NCI-H510A treated with DMSO at 0.1 percent for 48 hours (cell line): ENCODE measurements around the gene PSMA5.
"Not testable (repeated sequence)": the region's sequence is repeated elsewhere in the genome, so short reads cannot be mapped to it uniquely, and the experiment has no call there.

Experiments used
- DNase-seq: peaks from one replicate; lab custom pipeline; 2025; lab: John Stamatoyannopoulos, UW

The PSMA5 gene

GRCh38 chr1:109392037-109392787, 34.0 kb downstream of the PSMA5 start:
- DNase-seq: no peak

GRCh38 chr1:109391626-109392025, 34.6 kb downstream of the PSMA5 start:
- no peak for DNase-seq

DNA sequence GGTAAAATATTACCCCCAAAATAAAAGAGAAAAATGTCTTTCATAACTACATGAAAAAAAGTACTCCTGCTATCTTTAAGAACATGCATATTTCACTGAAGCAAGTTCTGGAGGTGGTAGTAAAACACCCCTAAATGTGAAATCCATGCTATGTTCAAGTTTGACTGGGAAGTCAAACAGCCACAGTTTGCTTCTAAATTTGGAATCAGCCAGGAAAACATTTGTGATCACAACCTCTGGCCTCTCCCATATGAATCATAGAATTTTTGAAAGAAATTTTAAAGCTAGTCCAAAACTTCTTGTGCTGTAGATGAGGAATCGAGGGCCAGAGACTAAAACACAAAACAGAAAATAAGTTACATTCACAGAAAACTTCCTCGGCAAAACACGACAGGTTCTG, 35.1 kb downstream of the PSMA5 start:
- no peak for DNase-seq

- DNase-seq: no peak
Observed at GRCh38 chr1:109389638-109390341, 36.5 kb downstream of the PSMA5 start.

DNA sequence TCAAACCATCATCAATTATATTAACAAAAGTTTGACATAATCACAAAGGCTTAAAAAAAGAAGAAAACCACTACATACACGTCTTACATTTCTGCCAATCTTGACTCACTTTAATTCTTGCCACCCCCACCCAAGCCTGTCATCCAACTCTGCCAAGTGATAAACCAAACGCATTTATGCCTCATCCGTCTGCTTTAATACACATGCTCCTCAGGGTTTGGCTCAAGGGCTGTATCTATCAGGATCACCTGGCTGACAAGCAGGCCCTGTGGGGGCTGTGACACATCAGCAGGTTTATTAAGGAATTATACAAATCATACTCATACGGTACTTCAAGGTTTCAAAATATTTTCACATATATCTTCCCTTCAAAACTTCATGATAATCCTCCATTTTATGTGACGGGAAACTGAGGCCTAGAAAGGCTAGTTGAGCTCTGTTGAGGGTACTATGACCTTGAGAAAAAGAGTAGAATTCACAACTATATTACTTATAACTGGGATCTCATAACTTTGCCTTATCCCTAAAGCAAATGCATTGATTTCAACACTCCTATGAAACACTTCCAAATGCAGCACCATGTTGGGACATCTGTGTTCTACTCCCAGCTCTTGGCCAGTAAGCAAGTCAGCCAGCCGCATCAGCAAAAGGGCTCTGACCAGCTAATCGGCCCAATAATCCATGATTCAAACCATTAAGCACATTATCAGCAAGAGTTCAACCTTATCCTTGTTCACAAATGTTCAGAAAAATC, 37.2 kb downstream of the PSMA5 start:
- DNase-seq: no peak

DNA sequence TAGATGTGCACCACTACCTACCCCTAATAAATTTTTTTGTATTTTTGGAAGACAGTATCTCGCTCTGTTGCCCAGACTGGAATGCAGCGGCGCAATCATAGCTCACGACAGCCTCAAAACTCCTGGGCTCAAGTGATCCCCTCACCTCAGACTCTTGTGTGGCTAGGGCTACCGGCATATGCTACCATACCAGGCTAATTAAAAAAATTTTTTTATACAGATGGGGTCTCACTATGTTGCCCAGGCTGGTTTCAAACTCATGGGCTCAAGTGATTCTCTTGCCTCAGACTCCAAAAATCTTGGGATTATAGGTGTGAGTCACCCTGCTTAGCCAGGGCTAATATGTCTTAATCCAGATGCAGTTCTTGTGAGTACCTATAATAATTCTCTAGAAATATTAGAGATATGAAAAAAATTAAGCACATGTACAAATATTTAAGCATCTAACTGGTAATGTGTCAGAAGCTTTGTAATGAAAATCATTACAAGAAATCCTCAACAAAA, 38.0 kb downstream of the PSMA5 start:
- DNase-seq: no peak

DNA sequence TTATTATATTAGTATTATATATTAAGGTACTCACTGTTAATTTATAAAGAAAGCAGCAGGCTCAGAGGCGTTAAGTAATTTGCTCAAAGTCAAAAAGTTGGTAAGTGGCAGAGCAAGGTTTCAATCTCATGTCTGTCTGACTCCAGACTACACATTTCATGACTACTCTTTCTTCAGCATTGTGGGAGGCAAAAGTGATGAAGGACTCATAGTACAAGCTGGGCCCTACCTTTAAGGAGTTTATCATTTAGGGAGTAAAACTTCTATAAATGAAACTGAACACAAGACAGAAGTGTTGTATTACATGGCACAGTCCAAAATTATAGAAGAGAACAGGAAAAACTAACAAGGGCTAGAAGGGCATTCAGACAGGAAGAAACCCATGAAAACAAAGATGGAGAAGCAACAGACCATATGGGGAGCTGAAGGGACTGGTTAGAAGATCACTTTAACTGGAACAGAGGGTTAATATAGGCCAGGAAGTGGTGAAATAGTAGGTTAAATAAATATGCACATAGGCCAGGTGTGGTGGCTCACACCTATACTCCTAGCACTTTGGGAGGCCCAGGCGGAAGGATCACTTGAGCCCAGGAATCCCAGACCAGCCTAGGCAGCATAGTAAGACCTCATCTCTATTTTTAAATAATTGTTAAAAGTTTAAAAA, 40.1 kb downstream of the PSMA5 start:
- DNase-seq: no peak

DNA sequence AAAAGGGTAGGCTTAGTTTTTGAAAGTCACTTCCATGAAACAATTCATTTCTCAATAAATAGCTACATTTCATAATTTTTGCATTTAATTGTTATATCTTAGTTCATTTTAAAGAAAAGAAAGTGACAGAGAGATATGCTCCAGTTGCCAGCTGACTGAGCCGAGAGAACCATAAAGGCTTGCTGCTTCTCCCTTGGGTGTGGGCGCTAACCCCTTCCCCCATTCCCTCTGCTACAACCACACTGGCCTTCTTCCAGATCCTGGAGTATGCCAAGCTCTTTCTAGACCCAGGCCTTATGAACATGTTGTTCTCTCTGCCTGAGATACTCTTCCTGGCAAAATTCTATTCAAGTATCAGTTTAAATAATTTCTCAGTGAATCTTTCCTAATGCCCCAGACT, 40.8 kb downstream of the PSMA5 start:
- no peak for DNase-seq

DNA sequence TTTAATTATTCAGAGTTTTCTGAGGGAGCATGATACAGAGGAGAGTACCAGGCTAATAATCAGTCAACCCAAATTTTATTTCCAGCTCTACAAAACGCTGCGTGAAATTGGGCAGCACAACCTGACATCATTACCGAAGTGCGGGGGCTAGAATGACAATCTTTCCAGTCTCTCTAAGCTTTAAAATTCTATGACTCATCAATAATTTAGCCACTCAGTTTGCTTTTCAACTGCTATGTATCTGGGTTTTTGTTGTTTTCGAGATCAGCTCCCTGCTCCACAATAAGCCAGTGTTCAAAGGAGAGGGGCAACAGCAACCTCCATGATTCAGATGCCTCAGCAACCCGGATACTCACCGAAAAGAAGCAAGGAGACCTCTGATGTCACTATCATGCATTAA, 42.4 kb downstream of the PSMA5 start:
- no peak for DNase-seq

DNA sequence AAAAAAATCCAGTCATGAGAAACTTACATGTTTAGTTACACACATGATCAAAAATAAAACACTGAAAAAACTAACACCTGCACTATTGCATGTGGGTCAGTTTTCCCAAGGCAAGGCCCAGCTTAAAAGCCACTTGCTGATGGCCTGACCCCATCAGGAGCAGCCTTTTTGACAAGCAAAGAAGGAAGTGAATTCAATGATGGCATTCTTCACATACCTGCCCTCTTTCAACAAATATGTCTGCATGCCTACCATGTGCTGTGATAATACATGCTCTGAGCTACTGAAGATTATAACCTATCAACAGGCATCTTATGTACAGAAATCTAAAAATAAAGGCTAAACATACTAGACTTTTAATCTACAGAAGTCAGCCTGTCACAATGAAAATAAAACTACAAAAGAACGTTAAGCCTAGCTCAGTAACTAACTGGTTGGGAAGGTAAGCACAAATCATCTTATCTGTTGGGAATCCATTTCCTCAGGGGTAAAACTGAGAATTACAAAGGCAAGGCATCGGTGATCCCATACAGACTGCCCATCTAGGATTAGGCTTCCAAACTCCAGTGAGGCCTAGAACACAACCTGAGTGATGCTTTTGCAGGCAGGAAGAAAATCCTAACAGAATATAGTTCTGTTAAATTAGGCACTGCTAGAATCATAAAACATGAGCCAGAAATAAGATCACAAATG, 43.0 kb downstream of the PSMA5 start:
- DNase-seq: no peak

- DNase-seq: no peak
Observed at GRCh38 chr1:109381573-109381972, 44.7 kb downstream of the PSMA5 start.

DNA sequence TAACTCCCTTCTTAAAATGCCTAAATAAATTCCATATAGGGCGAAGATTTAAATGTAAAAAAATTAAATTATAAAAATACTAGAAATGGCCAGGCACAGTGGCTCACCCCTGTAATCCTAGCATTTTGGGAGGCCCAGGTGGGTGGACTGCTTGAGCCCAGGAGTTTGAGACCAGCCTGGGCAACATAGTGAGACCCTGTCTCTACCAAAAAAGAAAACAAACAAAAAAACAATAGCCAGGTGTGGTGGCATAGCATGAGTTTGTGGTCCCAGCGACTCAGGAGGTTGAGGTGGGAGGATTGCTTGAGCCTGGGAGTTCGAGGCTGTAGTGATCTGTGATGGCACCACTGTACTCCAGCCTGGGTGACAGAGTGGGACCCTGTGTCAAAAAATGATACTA, 46.3 kb downstream of the PSMA5 start:
- no peak for DNase-seq

- no peak for DNase-seq
Observed at GRCh38 chr1:109379422-109379821, 46.8 kb downstream of the PSMA5 start.

DNA sequence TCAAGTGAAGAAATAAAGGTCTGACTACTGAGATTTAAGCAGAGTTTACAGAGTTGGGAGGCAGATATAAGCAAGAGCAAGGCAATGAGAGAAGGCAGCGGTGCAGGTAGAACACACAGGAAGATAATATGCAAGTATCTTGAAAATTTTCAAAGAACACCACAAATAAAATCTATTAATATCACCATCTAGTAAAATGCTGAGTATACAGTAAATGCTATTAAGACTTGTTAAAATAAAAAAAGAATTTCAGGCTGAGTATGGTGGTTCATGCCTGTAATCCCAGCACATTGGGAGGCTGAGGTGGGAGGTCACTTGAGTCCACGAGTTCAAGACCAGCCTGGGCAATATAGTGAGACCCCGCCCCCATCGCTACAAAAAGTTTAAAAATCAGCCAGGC, 48.5 kb downstream of the PSMA5 start:
- no peak for DNase-seq

GRCh38 chr1:109373696-109374095, 52.6 kb downstream of the PSMA5 start:
- DNase-seq: not testable (repeated sequence)

DNA sequence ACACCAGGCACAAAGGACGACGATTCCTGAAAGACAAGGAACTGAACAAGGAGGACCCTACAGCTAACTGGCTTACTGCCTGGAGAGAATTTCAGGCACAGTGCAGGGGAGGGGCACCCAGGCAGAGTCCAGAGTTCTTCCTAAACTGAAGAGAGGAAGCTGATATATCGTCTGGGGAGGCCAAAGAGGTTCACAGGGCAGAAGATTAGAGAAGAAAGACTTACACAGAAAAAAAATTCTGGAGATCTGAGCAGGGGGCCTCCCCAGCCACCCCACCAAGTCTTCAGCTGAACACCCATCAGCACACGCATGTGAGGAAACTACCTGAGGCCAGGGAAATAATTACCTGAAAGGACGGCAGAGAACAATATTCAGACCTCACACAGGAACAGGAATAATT, 53.1 kb downstream of the PSMA5 start:
- DNase-seq: no peak

GRCh38 chr1:109372281-109372680, 54.0 kb downstream of the PSMA5 start:
- no peak for DNase-seq

DNA sequence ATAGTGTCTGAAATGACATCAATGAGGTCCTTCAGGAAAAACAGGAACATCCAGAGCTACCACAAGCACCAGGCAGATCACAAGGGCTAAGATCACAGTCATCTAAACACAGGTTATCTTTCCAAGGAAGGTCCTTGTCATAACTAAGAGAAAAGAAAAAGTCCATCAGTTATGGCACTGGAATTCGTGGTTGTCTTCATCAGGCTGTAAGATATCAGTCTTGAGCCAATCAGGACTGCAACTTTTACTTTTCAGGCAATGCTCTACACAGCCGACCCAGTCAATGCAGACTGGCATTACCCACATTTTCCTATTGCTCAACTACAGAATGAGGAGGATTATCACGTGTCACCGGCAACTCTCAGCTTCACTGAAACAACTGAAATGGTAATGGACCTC, 54.9 kb downstream of the PSMA5 start:
- DNase-seq: no peak

- no peak for DNase-seq
Observed at GRCh38 chr1:109370712-109371340, 55.4 kb downstream of the PSMA5 start.

- DNase-seq: no peak
Observed at GRCh38 chr1:109369167-109369746, 57.0 kb downstream of the PSMA5 start.

GRCh38 chr1:109368464-109368863, 57.8 kb downstream of the PSMA5 start:
- no peak for DNase-seq
